GM23338 (cell line): Measurements from ENCODE around the gene RAB29. TPM values are rescaled to one million over a fixed set of nuclear protein-coding genes. Genes with fewer than 3 reads are reported as not detected.

ENCODE experiments used
- ATAC-seq: fragments of 200-7000 bp; cut with Tn5 transposase; 3 replicates; pipeline ENCODE4 v1.9.1; 2020
- DNase-seq: peaks from one replicate; pipeline ENCODE4 v3.0.0-alpha.2; 2015; ENCODE audit warnings: low spot score
- H2AFZ ChIP-seq: fragments of 200-600 bp; sonication (generic); 2 replicates; pipeline ENCODE4 v1.8.0; 2016; ENCODE audit warnings: antibody characterized with exemption, mild to moderate bottlenecking, moderate library complexity
- H3F3A ChIP-seq: fragments of 200-600 bp; sonication (generic); replicated peaks from 2 replicates; pipeline ENCODE4 v1.8.0; 2017; ENCODE audit warnings: antibody characterized with exemption, mixed run types, low read depth
- H3K27ac ChIP-seq: fragments of 200-600 bp; sonication (generic); 2 replicates; pipeline ENCODE4 v1.6.1; 2016; ENCODE audit warnings: low read depth
- H3K27me3 ChIP-seq: fragments of 200-600 bp; sonication (generic); 2 replicates; pipeline ENCODE4 v1.8.0; 2016; ENCODE audit warnings: mild to moderate bottlenecking, mixed run types, moderate library complexity; ENCODE audit not compliant: insufficient read depth
- H3K36me3 ChIP-seq: fragments of 200-600 bp; sonication (generic); 2 replicates; pipeline ENCODE4 v1.8.0; 2016; ENCODE audit warnings: mild to moderate bottlenecking; ENCODE audit not compliant: insufficient read depth
- H3K4me1 ChIP-seq: fragments of 200-600 bp; sonication (generic); 2 replicates; pipeline ENCODE4 v1.8.0; 2016; ENCODE audit warnings: mild to moderate bottlenecking, moderate library complexity; ENCODE audit not compliant: insufficient read depth
- H3K4me2 ChIP-seq: fragments of 200-600 bp; sonication (generic); 2 replicates; pipeline ENCODE4 v1.7.1; 2017; ENCODE audit warnings: mixed run types
- H3K4me3 ChIP-seq: fragments of 200-600 bp; sonication (generic); 2 replicates; pipeline ENCODE4 v1.6.1; 2016; ENCODE audit warnings: mixed run types
- H3K79me2 ChIP-seq: fragments of 200-600 bp; sonication (generic); replicated peaks from 2 replicates; pipeline ENCODE4 v1.8.0; 2017; ENCODE audit warnings: mild to moderate bottlenecking; ENCODE audit not compliant: insufficient read depth
- H3K9me2 ChIP-seq: fragments of 200-600 bp; sonication (generic); 2 replicates; pipeline ENCODE4 v1.8.0; 2017; ENCODE audit not compliant: insufficient read depth
- H4K20me1 ChIP-seq: fragments of 200-600 bp; sonication (generic); replicated peaks from 2 replicates; pipeline ENCODE4 v1.8.0; 2017; ENCODE audit warnings: mild to moderate bottlenecking; ENCODE audit not compliant: insufficient read depth
- H3K27ac Mint-ChIP-seq: 2 replicates; pipeline ENCODE4 v1.8.0; 2020; ENCODE audit warnings: inconsistent platforms, mild to moderate bottlenecking, moderate library complexity, mixed read lengths
- H3K27me3 Mint-ChIP-seq: 3 replicates; pipeline ENCODE4 v1.8.0; 2022; ENCODE audit warnings: low read depth, mild to moderate bottlenecking, moderate library complexity, mixed read lengths, inconsistent platforms; ENCODE audit not compliant: insufficient read depth, poor library complexity
- H3K36me3 Mint-ChIP-seq: 3 replicates; pipeline ENCODE4 v1.8.0; 2021; ENCODE audit warnings: low read depth, mild to moderate bottlenecking, inconsistent platforms, moderate library complexity, mixed read lengths
- H3K4me1 Mint-ChIP-seq: 3 replicates; pipeline ENCODE4 v1.8.0; 2020; ENCODE audit warnings: mild to moderate bottlenecking, inconsistent platforms, mixed read lengths
- H3K4me3 Mint-ChIP-seq: 3 replicates; pipeline ENCODE4 v1.8.0; 2021; ENCODE audit warnings: moderate library complexity, mild to moderate bottlenecking, inconsistent platforms, mixed read lengths
- H3K9me3 Mint-ChIP-seq: 3 replicates; pipeline ENCODE4 v1.8.0; 2020; ENCODE audit warnings: moderate library complexity, mild to moderate bottlenecking, inconsistent platforms, mixed read lengths
- CREB1 ChIP-seq: fragments of 250-450 bp; sonication (Bioruptor Pico); IDR thresholded peaks from 2 replicates; pipeline ENCODE4 v1.5.0; 2020; ENCODE audit warnings: low read depth, mild to moderate bottlenecking, moderate library complexity
- CTCF ChIP-seq, 2 experiments: fragments of 200-600 bp in 1 of 2; sonication (generic) in 1 of 2; conservative IDR thresholded peaks; 2 replicates each; pipeline versions ENCODE4 v1.5.1 to v1.6.1; 2016 to 2017; ENCODE audit warnings: antibody characterized with exemption in 2 of 2, low read depth in 2 of 2, mild to moderate bottlenecking in 2 of 2, moderate library complexity in 1 of 2
- ETS1 ChIP-seq: IDR thresholded peaks from 2 replicates; pipeline ENCODE4 v1.6.1; 2016; ENCODE audit warnings: antibody characterized with exemption
- EZH2 ChIP-seq: fragments of 200-600 bp; sonication (generic); IDR thresholded peaks from one replicate; pipeline ENCODE4 v1.8.0; 2017; ENCODE audit warnings: antibody characterized with exemption, mild to moderate bottlenecking, low read depth; ENCODE audit not compliant: unreplicated experiment
- EZH2phosphoT487 ChIP-seq: fragments of 200-600 bp; sonication (generic); IDR thresholded peaks from one replicate; pipeline ENCODE4 v1.8.1; 2018; ENCODE audit warnings: antibody characterized with exemption; ENCODE audit not compliant: unreplicated experiment
- JUNB ChIP-seq: IDR thresholded peaks from one replicate; pipeline ENCODE4 v1.6.1; 2016; ENCODE audit warnings: antibody characterized with exemption; ENCODE audit not compliant: unreplicated experiment
- NANOG ChIP-seq: IDR thresholded peaks from 2 replicates; pipeline ENCODE4 v1.6.1; 2016; ENCODE audit warnings: antibody characterized with exemption, borderline replicate concordance
- POLR2AphosphoS5 ChIP-seq: IDR thresholded peaks from 2 replicates; pipeline ENCODE4 v1.6.1; 2016; ENCODE audit warnings: antibody characterized with exemption, low read depth
- REST ChIP-seq: IDR thresholded peaks from one replicate; pipeline ENCODE4 v1.6.1; 2018; ENCODE audit warnings: antibody characterized with exemption; ENCODE audit not compliant: unreplicated experiment
- STAT1 ChIP-seq: IDR thresholded peaks from one replicate; pipeline ENCODE4 v1.6.1; 2016; ENCODE audit warnings: antibody characterized with exemption; ENCODE audit not compliant: unreplicated experiment
- ZNF114 ChIP-seq: fragments of 250-450 bp; sonication (Bioruptor Pico); IDR thresholded peaks from 2 replicates; pipeline ENCODE4 v1.5.0; 2020; ENCODE audit warnings: mild to moderate bottlenecking, moderate library complexity
- ZNF331 ChIP-seq: fragments of 250-450 bp; sonication (Bioruptor Pico); IDR thresholded peaks from 2 replicates; pipeline ENCODE4 v1.5.0; 2020; ENCODE audit warnings: low read depth, mild to moderate bottlenecking, moderate library complexity
- polyA plus RNA-seq: library from polyadenylated mRNA; unstranded; fragments of >200 nt; fragmentation: Nextera tagmentation; extraction: Ambion mirVana; gene quantifications from 2 replicates; pipeline ENCODE4 v1.2.1, GENCODE V29; 2016
- total RNA-seq: library from RNA; depleted of rRNA; stranded (reverse); fragments of >200 nt; shearing (Covaris generic); gene quantifications from 2 replicates; pipeline ENCODE4 v1.2.3, GENCODE V29; 2014

The RAB29 gene
- total and polyA plus RNA-seq, 2 experiments from 2014 or later, result 7.1 to 9.1 TPM

DNA sequence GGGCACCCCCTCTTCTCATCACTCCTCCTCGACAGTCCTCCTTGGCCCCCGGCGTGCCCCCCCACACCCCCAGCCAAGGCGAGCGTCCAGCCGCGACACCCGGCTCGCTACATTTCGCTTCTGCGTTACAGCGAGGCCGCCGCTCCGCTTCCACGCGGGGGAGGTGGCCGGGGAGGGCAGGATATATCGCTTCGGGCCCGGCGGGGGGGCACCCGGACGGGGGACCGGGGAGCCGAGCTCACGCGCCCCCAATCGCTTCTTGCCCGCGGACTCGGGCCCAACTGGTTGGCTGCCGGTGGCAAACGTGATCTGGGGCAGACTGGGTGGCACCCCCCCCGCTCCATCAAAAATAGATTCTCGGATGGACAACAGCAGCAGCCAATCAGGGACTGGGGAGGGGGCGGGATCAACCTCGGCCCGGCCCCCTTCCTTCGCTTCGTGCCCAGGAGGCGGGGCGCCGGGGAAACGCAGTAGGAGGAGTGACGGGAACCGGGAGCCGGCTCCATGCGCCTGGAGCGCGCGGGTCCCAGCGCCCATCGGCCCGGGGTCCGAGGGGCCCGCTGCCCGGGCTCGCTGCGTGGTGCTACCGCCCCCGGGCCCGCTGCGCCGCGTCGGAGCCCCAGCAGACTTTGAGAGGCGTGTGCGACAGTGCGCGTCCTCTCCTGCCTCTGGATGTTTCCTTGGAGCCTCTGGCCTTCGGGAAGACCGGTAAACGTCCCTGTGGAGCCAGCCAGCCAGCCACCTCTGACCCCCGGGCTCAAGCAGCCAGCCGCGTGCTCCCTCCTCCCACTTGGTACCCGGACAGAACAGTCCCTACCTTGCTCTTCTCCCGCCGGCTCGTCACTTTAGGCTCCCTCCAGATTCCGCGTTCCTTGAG is 37.8 kb upstream of the RAB29 start, which contains the start of gene SLC41A1:
Gene SLC41A1, minus strand, starts transcription at position 321 of the 877 bp plus-strand sequence. CDS start 2,757 bp downstream, outside the sequence.
- Histone ChIP-seq H2AFZ (peak within 1 kb of the TSS; percentile 98), H3K4me1 (peaks cover 17% of the 10 kb centered on the region), H4K20me1 (peaks cover 7% of the 10 kb centered on the region), H3K79me2 (peaks cover 41% of the 10 kb centered on the region), H3K27me3 (peaks cover 6% of the 10 kb centered on the region; the same call in 1 of the 2 replicates), H3K9me2 (no peaks in the 10 kb centered on the region), H3F3A (no peaks in the 10 kb centered on the region), H3K36me3 (no peaks in the 10 kb centered on the region), H3K27ac (no peak within 1 kb of the TSS), H3K4me3 (peak within 1 kb of the TSS; percentile 95), H3K4me2 (peak within 1 kb of the TSS; percentile 97)
- H3K27ac Mint-ChIP-seq, result peak within 1 kb of the TSS; percentile 18
- H3K4me3 Mint-ChIP-seq, result peak within 1 kb of the TSS; percentile 96
- H3K9me3 Mint-ChIP-seq, result no peaks in the 10 kb centered on the region; the same call in 2 of the 3 replicates
- peak; percentile 87 for ATAC-seq
- H3K4me1 Mint-ChIP-seq, result peaks cover 31% of the 10 kb centered on the region
- H3K27me3 Mint-ChIP-seq, result peaks cover 8% of the 10 kb centered on the region
- peak; percentile 96 for DNase-seq
- peaks cover 30% of the 10 kb centered on the region for H3K36me3 Mint-ChIP-seq
- TF ChIP-seq NANOG (no peak), ZNF331 (CRISPR knock-in tag) (no peak), JUNB (no peak), CTCF (conservative IDR thresholded peaks at IDR 0.05; ENCODE audit: low read depth in 2 of 2) (no peak), EZH2phosphoT487 (no peak), STAT1 (no peak), ZNF114 (CRISPR knock-in tag) (no peak), CREB1 (CRISPR knock-in tag) (peak; percentile 55), REST (no peak), ETS1 (0 out of 2 replicates have a peak, but pooled peaks have one; percentile 6), POLR2AphosphoS5 (peak; percentile 95), EZH2 (no peak)
